WTC11 (cell line): ENCODE measurements around the gene GPR63. TPM values are rescaled to one million over a fixed set of nuclear protein-coding genes. Genes with fewer than 3 reads are reported as not detected.

Experiments used
- ATAC-seq: fragments of 200-7000 bp; cut with Tn5 transposase; 2 replicates; pipeline ENCODE4 v1.10.0; 2021; ENCODE audit warnings: mild to moderate bottlenecking, moderate library complexity
- CTCF ChIA-PET: fragments of 300-600 bp; sonication (Branson Sonifier 250); formaldehyde crosslinking; loops from one replicate; lab custom pipeline; 2021; ENCODE audit warnings: antibody characterized with exemption; lab: Charles Lee
- POLR2A ChIA-PET: fragments of 350-600 bp; sonication (Branson Sonifier 250); formaldehyde crosslinking; loops from one replicate; lab custom pipeline; 2021; ENCODE audit warnings: antibody characterized with exemption; lab: Charles Lee
- DNase-seq: peaks from one replicate; pipeline ENCODE4 v3.0.0; 2021; ENCODE audit warnings: low spot score
- H3K27ac Mint-ChIP-seq: 2 replicates; pipeline ENCODE4 v1.8.0; 2021; ENCODE audit warnings: mixed read lengths
- H3K27me3 Mint-ChIP-seq: 2 replicates; pipeline ENCODE4 v1.8.0; 2021; ENCODE audit warnings: low read depth, mild to moderate bottlenecking, moderate library complexity, mixed read lengths
- H3K36me3 Mint-ChIP-seq: 2 replicates; pipeline ENCODE4 v1.8.0; 2021; ENCODE audit warnings: mixed read lengths
- H3K4me1 Mint-ChIP-seq: 2 replicates; pipeline ENCODE4 v1.8.0; 2022; ENCODE audit warnings: mixed read lengths
- H3K4me3 Mint-ChIP-seq: 2 replicates; pipeline ENCODE4 v1.8.0; 2021; ENCODE audit warnings: mild to moderate bottlenecking, moderate library complexity, mixed read lengths
- H3K9me3 Mint-ChIP-seq: 2 replicates; pipeline ENCODE4 v1.8.0; 2021; ENCODE audit warnings: mixed read lengths
- CREB1 ChIP-seq: sonication (generic); formaldehyde crosslinking; IDR thresholded peaks from 2 replicates; pipeline ENCODE4 v1.8.0; 2023; ENCODE audit warnings: mild to moderate bottlenecking, missing genetic modification reagents
- CREM ChIP-seq: sonication (generic); formaldehyde crosslinking; IDR thresholded peaks from 2 replicates; pipeline ENCODE4 v1.8.1; 2022; ENCODE audit warnings: mild to moderate bottlenecking, missing genetic modification reagents, moderate library complexity
- HMGA2 ChIP-seq: fragments of 250-450 bp; sonication (Bioruptor Pico); IDR thresholded peaks from 2 replicates; pipeline ENCODE4 v1.4.0; 2021; ENCODE audit warnings: mild to moderate bottlenecking, moderate library complexity
- JUN ChIP-seq: sonication (generic); formaldehyde crosslinking; IDR thresholded peaks from 2 replicates; pipeline ENCODE4 v1.8.0; 2023; ENCODE audit warnings: mild to moderate bottlenecking, missing genetic modification reagents
- KAT7 ChIP-seq: sonication (generic); formaldehyde crosslinking; IDR thresholded peaks from 2 replicates; pipeline ENCODE4 v1.8.1; 2023; ENCODE audit warnings: missing genetic modification reagents, mild to moderate bottlenecking, borderline replicate concordance
- PRRX2 ChIP-seq: fragments of 250-450 bp; sonication (Bioruptor Pico); IDR thresholded peaks from 2 replicates; pipeline ENCODE4 v1.8.0; 2021; ENCODE audit warnings: mild to moderate bottlenecking
- SMAD3 ChIP-seq: sonication (generic); formaldehyde crosslinking; IDR thresholded peaks from 2 replicates; pipeline ENCODE4 v1.8.0; 2022; ENCODE audit warnings: missing genetic modification reagents, mild to moderate bottlenecking, borderline replicate concordance
- SMAD4 ChIP-seq: sonication (generic); formaldehyde crosslinking; IDR thresholded peaks from 2 replicates; pipeline ENCODE4 v1.8.0; 2022; ENCODE audit warnings: mild to moderate bottlenecking, missing genetic modification reagents
- SP1 ChIP-seq: sonication (generic); formaldehyde crosslinking; conservative IDR thresholded peaks from 2 replicates; pipeline ENCODE4 v1.8.1; 2022; ENCODE audit warnings: missing genetic modification reagents
- TEAD1 ChIP-seq: sonication (generic); formaldehyde crosslinking; IDR thresholded peaks from 2 replicates; pipeline ENCODE4 v1.8.0; 2022; ENCODE audit warnings: mild to moderate bottlenecking, missing genetic modification reagents
- ZBTB21 ChIP-seq: sonication (generic); formaldehyde crosslinking; IDR thresholded peaks from 2 replicates; pipeline ENCODE4 v1.8.1; 2023; ENCODE audit warnings: mild to moderate bottlenecking, missing genetic modification reagents, borderline replicate concordance
- ZNF219 ChIP-seq: sonication (generic); formaldehyde crosslinking; IDR thresholded peaks from 2 replicates; pipeline ENCODE4 v1.8.0; 2023; ENCODE audit warnings: missing genetic modification reagents, mild to moderate bottlenecking, borderline replicate concordance
- ZNF532 ChIP-seq: fragments of 250-450 bp; sonication (Bioruptor Pico); IDR thresholded peaks from 2 replicates; pipeline ENCODE4 v1.9.0; 2021; ENCODE audit warnings: mild to moderate bottlenecking, borderline replicate concordance
- total RNA-seq: library from RNA; stranded (reverse); gene quantifications from 3 replicates; pipeline ENCODE4 v1.2.3, GENCODE V29; 2021
- TF ChIP-seq, protein P1 (sequence below): fragments of 250-450 bp; sonication (Bioruptor Pico); conservative IDR thresholded peaks from 2 replicates; pipeline ENCODE4 v1.9.0; 2021; ENCODE audit warnings: mild to moderate bottlenecking
- TF ChIP-seq, protein P2 (sequence below): sonication (generic); formaldehyde crosslinking; IDR thresholded peaks from 2 replicates; pipeline ENCODE4 v1.8.0; 2023; ENCODE audit warnings: missing genetic modification reagents
- TF ChIP-seq, protein P3 (sequence below): sonication (generic); formaldehyde crosslinking; IDR thresholded peaks from 2 replicates; pipeline ENCODE4 v1.8.1; 2023; ENCODE audit warnings: mild to moderate bottlenecking, missing genetic modification reagents
- TF ChIP-seq, protein P4 (sequence below): fragments of 250-450 bp; sonication (Bioruptor Pico); IDR thresholded peaks from 2 replicates; pipeline ENCODE4 v1.9.0; 2021; ENCODE audit warnings: mild to moderate bottlenecking

The GPR63 gene
- total RNA-seq, 1 experiment from 2014 or later, result 7.8 TPM

- TF ChIP-seq, protein P1, sequence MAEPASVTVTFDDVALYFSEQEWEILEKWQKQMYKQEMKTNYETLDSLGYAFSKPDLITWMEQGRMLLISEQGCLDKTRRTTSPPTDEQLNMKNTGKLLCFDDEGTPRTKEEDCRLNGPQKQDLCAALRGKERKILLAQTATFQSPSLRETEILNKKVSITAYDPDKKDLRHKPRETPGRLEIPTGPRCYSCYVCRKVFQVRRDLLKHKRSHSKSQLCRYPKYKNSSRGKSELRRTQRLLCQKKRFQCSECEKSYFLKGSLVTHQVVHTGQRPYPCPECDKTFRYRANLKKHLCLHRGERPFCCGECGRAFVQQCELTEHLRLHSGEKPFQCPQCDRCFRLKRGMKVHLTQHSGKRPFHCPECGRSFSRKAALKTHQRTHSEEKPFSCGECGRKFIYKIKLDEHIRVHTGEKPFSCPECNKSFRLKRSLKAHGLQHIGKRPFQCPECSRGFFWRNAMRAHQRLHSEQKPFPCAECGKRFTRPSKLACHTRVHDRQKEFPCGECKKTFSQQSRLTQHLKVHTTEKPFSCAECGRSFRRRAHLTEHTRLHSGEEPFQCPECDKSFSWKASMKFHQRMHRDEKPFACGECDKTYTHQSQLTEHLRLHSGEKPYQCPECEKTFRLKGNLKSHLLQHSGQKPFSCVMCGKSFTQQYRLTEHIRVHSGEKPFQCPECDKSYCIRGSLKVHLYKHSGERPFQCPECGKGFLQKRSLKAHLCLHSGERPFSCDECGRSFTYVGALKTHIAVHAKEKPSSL (CRISPR knock-in tag), result no peak
- TF ChIP-seq SMAD4 (CRISPR knock-in tag), result no peak
Measured at GRCh38 chr6:96862560-96862959, 25.3 kb upstream of the GPR63 start (continued).

DNA sequence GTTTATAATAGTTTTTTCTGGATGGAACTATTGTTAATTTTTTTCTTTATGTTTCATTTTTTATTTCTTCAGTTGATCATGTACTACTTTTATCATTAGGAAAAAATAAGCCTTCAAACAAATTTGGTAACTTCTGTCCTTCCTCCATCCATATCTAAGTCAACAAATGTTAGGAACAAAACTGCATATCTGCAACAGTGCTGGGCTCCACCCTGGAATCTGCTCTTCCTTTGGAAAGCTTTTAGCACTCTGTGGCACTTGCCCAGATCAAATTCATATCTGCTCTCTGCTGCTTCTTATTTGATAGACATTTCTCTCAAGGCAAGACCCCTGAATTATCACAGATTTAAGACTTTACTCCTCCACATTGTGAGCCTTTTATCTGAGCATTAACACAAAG is 24.3 kb upstream of the GPR63 start:
- Mint-ChIP-seq H3K36me3 (peaks cover 19% of the 10 kb centered on the region), H3K4me1 (peaks cover 5% of the 10 kb centered on the region; the same call in 1 of the 2 replicates), H3K27me3 (no peaks in the 10 kb centered on the region), H3K4me3 (no peak overlapping the region), H3K27ac (no peak overlapping the region), H3K9me3 (peaks cover 34% of the 10 kb centered on the region)
- DNase-seq (no peak), ATAC-seq (no peak)
- CTCF ChIA-PET, result no interaction called here
- no peak for TF ChIP-seq SP1
- no peak for TF ChIP-seq KAT7 (CRISPR knock-in tag)
- TF ChIP-seq ZNF219 (CRISPR knock-in tag), result no peak
- TF ChIP-seq ZNF532 (CRISPR knock-in tag), result no peak
- TF ChIP-seq, protein P2, sequence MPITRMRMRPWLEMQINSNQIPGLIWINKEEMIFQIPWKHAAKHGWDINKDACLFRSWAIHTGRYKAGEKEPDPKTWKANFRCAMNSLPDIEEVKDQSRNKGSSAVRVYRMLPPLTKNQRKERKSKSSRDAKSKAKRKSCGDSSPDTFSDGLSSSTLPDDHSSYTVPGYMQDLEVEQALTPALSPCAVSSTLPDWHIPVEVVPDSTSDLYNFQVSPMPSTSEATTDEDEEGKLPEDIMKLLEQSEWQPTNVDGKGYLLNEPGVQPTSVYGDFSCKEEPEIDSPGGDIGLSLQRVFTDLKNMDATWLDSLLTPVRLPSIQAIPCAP, result no peak
- no peak for TF ChIP-seq CREB1 (CRISPR knock-in tag)
- TF ChIP-seq CREM, result no peak
- TF ChIP-seq TEAD1, result no peak
- TF ChIP-seq HMGA2 (CRISPR knock-in tag), result no peak
- TF ChIP-seq, protein P3, sequence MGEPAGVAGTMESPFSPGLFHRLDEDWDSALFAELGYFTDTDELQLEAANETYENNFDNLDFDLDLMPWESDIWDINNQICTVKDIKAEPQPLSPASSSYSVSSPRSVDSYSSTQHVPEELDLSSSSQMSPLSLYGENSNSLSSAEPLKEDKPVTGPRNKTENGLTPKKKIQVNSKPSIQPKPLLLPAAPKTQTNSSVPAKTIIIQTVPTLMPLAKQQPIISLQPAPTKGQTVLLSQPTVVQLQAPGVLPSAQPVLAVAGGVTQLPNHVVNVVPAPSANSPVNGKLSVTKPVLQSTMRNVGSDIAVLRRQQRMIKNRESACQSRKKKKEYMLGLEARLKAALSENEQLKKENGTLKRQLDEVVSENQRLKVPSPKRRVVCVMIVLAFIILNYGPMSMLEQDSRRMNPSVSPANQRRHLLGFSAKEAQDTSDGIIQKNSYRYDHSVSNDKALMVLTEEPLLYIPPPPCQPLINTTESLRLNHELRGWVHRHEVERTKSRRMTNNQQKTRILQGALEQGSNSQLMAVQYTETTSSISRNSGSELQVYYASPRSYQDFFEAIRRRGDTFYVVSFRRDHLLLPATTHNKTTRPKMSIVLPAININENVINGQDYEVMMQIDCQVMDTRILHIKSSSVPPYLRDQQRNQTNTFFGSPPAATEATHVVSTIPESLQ (CRISPR knock-in tag), result no peak
- no peak for TF ChIP-seq ZBTB21 (CRISPR knock-in tag)
- TF ChIP-seq, protein P4, sequence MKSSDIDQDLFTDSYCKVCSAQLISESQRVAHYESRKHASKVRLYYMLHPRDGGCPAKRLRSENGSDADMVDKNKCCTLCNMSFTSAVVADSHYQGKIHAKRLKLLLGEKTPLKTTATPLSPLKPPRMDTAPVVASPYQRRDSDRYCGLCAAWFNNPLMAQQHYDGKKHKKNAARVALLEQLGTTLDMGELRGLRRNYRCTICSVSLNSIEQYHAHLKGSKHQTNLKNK (CRISPR knock-in tag), result no peak
- no peak for TF ChIP-seq PRRX2
- no peak for TF ChIP-seq SMAD3
- TF ChIP-seq JUN, result no peak
- POLR2A ChIA-PET, result no interaction called here
